ENCODE results near the gene PRIM2. TPM values are rescaled to one million over a fixed set of nuclear protein-coding genes. Genes with fewer than 3 reads are reported as not detected.
"Not testable (repeated sequence)": the region's sequence is repeated elsewhere in the genome, so short reads cannot be mapped to it uniquely, and the experiment has no call there.

Gene PRIM2
- total and polyA plus RNA-seq, 2 of the 8 experiments (the other 6 are each of a cell fraction or from before 2014, with no cell fraction given): 20.8 to 46.8 TPM

- H3K9me3 ChIP-seq (ENCODE audit: insufficient read depth in 2 of 2, low read depth in 1 of 2, low read length in 1 of 2); H3K79me1 ChIP-seq (ENCODE audit: low read depth, low read length); H4K20me1 ChIP-seq (replicated peaks in 1 of 2; ENCODE audit: control insufficient read depth in 1 of 2, insufficient read depth in 2 of 2, low read length in 2 of 2); H2BK20ac ChIP-seq (ENCODE audit: low read length); H4K5ac ChIP-seq (ENCODE audit: insufficient read length, low read depth, low read length); H3K36me3 ChIP-seq (ENCODE audit: control insufficient read depth in 2 of 4, insufficient read depth in 4 of 4, low read length in 3 of 4); H3K4me3 ChIP-seq (ENCODE audit: extremely low read depth in 1 of 4, insufficient read depth in 2 of 4, low read depth in 3 of 4, low read length in 4 of 4); H2BK15ac ChIP-seq (ENCODE audit: low read length); H3K56ac ChIP-seq (replicated peaks; ENCODE audit: insufficient read length, low read depth, low read length); H2AFZ ChIP-seq (ENCODE audit: low read length); H3K23me2 ChIP-seq (ENCODE audit: low read depth, low read length); H2AK5ac ChIP-seq (ENCODE audit: low read depth, low read length); H3K4me2 ChIP-seq (ENCODE audit: insufficient read depth in 1 of 2, low read depth in 2 of 2, low read length in 2 of 2); H2BK12ac ChIP-seq (ENCODE audit: low read depth, low read length); POLR2A ChIA-PET (ENCODE audit: partially characterized antibody); H2BK5ac ChIP-seq (ENCODE audit: low read depth, low read length); H4K91ac ChIP-seq (replicated peaks; ENCODE audit: insufficient read length, low read length); H3K27me3 ChIP-seq (replicated peaks in 1 of 4; ENCODE audit: control insufficient read depth in 3 of 4, extremely low read depth in 1 of 4, insufficient read depth in 3 of 4, low read length in 3 of 4); H3K23ac ChIP-seq (ENCODE audit: insufficient read length); H3K4ac ChIP-seq (replicated peaks; ENCODE audit: insufficient read length, low read depth, low read length); H3K4me1 ChIP-seq (replicated peaks in 1 of 4; ENCODE audit: control insufficient read depth in 3 of 4, insufficient read depth in 4 of 4, low read length in 3 of 4); H3K9ac ChIP-seq (replicated peaks in 1 of 4; ENCODE audit: extremely low read depth in 1 of 4, low read depth in 3 of 4, low read length in 3 of 4); FAIRE-seq; H3K79me2 ChIP-seq (ENCODE audit: control insufficient read depth in 1 of 2, insufficient read depth in 2 of 2, low read length in 2 of 2); H3K27ac ChIP-seq (ENCODE audit: low read depth, low read length); H3K14ac ChIP-seq (ENCODE audit: insufficient read length); H2BK120ac ChIP-seq (replicated peaks; ENCODE audit: low read depth, low read length); H3K18ac ChIP-seq (ENCODE audit: extremely low read depth, low read length); DNase-seq (ENCODE audit: low read depth in 1 of 2, low spot score in 2 of 2); H4K8ac ChIP-seq (ENCODE audit: extremely low read depth, insufficient read depth, low read length): not testable (repeated sequence)
- 78% methylated on average over 1 of the region's 1 CpG; no CpG with 5 or more reads in 1 of the 2 experiments for WGBS, 2 experiments (ENCODE audit: extremely low coverage in 1 of 2, insufficient coverage in 1 of 2, insufficient read length in 1 of 2, insufficient replicate concordance in 2 of 2, low coverage in 1 of 2, low lambda C conversion rate in 2 of 2, missing lambda C conversion rate in 1 of 2)
- TF ChIP-seq CTCF (IDR thresholded peaks at IDR 0.05; ENCODE audit: control extremely low read depth in 1 of 3, insufficient read depth in 1 of 3, low read depth in 1 of 3, low read length in 3 of 3): peak in 1 of 3 experiments; percentile 38; a peak in 2 of 4 replicates
- TF ChIP-seq RAD21 (IDR thresholded peaks at IDR 0.05 in 1 of 2, conservative IDR thresholded peaks at IDR 0.05 in 1 of 2; ENCODE audit: low read depth in 2 of 2, low read length in 2 of 2): peak; percentile 32 to 41
- CTCF ChIA-PET (ENCODE audit: partially characterized antibody): interaction anchor here (0.6 kb wide), 1 partner anchor 79 kb away, joined by 3 read pairs; no protein-coding TSS in a partner anchor
Observed at GRCh38 chr6:57535994-57536393, 218.6 kb downstream of the PRIM2 start.

Data from H1 (cell line).